Endothelial cell of hepatic sinusoid (primary cell): Measurements from ENCODE around the gene DENND11.

ENCODE experiments used
- in situ Hi-C: cut with HindIII; loops from 2 replicates; pipeline ENCODE4 v1.10.0; 2017; ENCODE audit warnings: low sequenced_read_pairs

DENND11 gene

DNA sequence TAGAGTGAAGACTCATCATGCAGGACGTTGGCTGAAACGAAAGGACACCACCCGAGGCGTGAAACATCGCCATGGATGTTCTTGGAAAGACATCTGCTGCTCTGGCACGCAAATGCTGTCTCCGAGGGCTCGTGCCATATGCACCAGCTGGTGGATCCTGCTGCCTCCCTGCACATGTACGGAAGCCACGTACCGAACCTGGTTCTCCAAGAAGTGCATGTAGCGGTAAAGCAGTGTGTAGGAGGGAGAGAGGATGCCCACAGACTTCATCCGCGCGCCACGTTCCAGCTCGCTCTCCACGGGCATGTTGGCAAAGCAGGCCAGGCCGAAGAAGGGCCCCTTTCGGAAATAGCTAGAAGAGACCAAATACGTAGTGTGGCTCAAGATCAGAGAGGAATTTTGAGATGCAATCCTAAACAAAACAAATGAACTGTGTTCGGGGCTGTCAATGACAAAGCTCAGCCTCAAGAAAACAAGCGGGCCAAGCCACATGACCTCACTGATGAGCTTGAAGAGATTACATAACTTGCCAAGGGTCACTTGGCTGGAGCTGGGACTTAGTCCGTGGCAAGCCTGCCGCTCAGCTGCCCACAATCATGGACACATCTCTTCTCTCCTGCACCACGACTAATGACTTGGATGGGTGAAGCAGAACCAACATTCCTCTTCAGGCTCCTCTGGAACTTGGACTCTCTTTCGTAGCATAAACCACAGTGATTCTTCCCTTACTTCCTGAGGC lies 16.5 kb downstream of the DENND11 start:
- in situ Hi-C loops, result no loop called here

DNA sequence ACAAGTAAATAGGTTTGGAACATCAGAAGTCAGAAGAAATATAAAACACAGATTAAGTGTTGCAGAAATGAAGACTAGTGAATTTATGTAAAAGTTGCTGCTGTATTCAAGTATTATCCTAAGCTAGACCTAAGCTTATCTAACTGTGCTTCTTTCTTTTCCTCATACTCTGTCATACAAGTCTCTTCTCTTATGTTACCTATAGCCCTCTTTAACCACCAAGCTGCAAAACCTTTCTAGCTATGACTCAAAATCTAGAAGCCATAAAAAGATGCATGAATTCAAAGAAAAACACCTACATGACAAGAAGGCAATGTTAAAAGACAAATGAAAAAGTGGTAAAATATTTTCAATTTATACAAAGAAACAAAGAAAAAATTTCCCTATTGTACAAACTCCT lies 23.0 kb downstream of the DENND11 start:
- in situ Hi-C loops, result loop anchor here (5.0 kb wide), 1 partner anchor 48 kb away; no protein-coding TSS in a partner anchor

DNA sequence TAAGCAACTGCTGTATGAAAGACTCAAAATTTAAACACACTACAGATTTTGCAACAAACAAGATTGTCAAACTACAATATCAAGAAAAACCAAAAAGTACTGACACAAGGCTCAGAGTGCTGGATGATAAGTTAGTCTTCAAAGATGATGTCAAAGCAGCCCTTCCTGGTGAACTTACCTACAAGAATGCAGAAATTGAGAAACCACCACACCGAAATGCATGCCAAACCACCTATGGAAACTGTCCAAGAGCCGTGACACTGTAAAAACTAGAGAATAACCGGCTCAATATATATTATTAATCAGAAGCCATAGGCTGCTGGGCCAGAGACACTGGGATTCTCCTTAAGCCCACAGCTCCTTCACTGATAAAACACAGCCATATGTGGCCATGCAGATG lies 25.3 kb downstream of the DENND11 start:
- in situ Hi-C loops, result loop anchor here (5.0 kb wide), 1 partner anchor 51 kb away; no protein-coding TSS in a partner anchor

DNA sequence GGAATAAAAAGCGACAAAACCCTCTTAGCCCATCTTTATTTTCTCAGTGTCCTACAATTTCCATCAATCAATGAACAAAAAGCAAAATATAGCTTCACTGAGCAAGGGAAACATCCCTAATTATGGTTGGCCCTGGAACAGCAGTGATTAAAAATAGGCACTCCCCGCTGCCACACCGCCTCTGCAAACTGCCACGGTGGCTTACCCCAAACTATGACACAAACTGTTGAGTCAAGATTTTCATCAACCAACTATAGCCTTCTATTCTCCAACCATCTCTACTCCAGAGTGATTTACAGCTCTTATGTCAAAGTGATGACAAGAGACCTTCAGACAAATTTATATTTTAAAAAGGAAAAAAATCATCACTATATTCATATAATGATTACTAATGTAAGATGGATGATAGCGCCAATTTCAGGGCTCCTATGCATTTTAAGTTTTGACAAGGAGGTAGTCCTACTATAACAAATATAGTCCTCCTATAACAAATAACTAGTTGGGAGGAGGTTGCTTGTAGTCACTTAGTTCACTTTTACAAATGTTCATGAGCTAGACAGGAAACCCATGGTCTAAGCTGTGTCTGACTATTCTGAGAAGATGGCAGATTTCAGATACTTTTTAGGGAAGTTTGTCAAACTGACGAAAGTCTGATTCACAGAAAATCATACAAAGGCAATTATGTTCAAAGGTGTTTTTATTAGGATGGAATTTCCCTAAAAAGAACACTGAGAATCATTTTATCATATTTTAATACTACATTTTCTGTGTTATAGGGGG lies 26.3 kb downstream of the DENND11 start:
- in situ Hi-C loops, result loop anchor here (5.0 kb wide), 1 partner anchor 52 kb away; no protein-coding TSS in a partner anchor

DNA sequence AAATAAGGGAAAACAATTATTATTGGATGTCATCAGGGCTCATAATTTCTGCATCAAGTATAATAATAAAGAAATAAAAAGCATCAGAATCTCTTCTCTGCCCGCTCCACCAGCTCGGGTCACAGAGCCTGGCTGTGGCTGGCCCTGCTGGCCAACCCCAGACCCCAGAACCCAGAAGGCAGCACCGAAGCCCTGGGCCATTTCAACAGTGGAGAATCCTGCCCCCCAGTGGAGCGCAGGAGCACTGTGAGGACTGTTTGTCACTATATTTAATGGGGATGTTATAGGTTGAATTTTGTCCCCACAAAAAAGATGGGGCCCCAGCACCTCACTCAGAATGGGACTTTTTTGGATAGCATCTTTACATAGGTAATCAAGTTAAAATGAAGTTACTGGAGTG lies 27.3 kb downstream of the DENND11 start:
- in situ Hi-C loops, result loop anchor here (5.0 kb wide), 1 partner anchor 53 kb away; no protein-coding TSS in a partner anchor

DNA sequence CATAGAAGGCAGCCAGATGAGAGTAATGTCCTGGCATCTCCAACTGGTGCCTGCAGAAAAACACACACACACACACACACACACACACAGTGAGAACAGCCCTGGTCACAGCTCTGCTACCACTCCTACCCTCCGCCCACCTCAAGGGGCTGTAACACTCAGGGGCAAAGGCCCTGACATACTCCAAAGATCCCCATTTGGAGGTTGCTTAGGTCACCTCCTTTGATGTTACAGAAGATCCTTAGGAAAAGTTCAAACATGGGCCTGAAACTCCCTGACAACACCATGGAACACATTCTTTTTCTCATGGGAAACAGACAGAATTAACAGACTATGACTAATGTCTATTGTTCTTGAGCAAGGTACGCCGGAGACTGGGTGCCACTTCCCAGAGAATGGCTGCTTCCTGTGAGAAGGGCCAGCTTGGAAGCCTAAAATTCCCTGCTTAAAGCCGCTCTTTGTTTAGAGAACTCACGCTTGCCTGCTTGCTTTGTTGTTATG lies 27.7 kb downstream of the DENND11 start:
- in situ Hi-C loops, result no loop called here

DNA sequence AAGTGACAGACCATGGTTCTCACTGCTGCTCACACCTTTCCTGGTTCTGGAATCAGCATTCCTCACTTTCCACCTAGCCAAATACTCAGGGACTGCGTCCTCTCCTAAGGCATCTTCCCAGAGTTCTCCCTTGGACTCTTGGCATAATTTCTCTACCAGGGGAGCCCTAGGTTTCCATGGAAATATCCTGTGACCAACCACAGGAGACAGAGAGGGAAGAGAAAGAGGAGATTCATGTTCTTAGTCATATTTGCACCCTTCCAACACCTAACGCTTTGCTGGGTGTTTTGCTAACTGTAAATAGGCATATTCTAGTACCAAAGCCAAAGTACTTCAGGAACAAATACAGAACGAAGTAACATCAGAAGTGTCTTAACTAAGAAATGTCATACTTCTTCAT lies 28.6 kb downstream of the DENND11 start:
- in situ Hi-C loops, result no loop called here

DNA sequence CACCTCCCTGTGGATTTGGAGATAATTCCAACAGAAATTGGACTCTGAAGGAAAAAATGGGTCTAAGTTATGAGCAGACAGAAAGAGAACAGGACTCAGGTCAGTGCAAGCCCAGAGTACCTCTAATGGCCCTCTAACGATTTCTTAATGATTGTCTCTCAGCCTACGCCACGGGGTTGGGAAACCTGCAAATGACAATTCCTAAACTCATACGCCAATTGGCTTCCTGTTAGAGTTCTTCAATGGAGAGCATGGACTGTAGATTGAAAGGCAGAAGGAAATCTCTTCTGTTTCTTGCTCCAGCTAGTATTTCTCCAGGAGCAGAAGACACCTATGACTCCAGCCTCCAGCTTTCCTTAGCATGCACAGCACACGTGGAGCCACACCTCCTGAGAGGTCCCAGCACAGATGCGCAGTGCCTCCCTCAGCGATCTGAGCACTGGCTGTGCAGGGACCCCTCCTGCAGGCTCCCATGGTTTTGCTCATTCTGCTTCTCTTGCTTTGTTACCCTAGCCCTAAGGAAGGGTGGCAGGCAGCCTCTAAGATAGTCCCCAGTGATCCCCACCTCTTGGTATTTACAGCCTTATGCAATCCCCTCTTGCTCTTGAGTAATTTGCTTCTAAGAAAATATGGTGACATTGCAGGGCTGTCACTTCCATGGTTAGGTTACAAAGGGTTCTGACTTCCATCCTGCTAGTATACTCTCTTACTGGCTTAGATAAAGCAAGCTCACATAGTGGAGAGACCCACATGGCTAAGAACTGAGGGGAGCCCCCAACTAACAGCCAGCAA lies 30.1 kb downstream of the DENND11 start:
- in situ Hi-C loops, result no loop called here

DNA sequence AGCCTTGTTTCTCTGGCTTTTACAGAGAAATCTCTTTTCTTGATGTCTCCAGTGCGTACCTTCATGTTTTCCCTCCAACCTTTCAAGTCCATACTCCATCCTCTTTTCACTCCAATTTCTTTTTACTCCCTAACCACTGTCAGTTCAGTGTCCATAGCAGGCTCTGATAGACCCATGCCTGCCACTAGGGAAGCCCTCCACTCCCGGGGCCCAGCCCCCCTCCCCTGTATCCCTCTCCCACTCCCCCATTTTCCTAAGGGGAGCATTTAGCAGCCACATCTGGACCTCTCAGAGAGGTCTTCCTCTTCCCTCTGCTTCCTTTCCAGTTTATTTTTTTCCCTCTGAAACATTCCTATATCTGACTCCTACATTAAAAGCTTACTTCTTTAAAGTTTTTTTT lies 33.1 kb downstream of the DENND11 start:
- in situ Hi-C loops, result no loop called here

DNA sequence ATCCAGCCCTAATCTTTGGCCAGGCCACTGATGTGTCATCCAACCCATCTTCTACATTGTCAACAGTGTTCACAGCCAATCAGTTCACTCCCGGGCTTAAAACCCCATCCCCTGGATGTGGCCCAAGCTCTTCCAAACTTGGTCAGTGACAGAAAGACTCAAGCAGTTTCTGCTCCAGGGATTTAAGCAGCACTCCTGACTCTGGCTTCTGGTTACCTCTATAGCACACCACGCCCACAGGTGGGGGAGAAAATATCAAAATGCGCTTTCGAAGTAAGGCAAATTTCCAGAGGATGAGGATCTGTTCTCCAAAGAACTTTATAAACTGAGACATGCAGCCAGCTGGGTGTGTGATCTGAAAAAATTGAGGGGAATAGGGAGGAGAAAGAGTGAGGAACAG lies 35.9 kb downstream of the DENND11 start:
- in situ Hi-C loops, result no loop called here

DNA sequence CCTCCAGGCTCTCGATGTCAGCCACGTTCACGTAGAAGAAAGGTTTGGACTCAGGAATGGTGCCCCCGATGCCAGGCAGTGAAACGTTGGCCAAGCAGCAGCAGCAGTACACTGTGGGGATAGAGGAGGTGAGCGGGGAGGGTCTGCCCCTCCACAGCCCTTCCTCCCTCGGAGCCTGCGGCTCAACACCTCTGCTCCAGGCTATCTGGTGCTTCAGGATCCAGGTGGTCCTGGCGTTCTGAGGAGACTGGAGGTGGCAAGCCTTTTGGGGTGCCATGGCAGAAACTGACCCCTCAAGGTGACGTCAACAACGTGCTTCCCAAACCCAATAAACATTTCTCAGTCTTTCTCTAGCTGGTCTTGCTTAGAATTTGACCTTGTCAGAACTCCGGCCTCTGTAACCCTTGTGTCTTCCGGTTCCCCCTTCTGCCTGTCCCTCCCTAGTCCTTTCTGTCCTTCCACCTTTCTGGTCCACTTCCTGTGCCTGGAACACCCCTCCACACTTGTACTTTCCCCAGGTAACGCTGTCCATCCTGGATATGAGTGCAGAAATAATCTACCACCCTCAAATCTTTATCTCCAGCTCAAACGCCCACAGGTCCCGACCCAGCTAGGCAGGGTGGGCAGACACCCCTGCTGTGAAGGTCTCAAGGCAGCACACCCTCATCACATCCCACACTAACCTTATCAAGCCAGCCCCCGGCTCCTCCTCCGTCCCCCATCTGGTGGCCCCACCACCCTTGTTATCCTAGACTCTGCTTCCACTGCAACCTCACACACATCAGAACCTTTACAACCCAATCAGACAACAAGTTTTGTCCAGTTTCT lies 36.5 kb downstream of the DENND11 start:
- in situ Hi-C loops, result no loop called here

DNA sequence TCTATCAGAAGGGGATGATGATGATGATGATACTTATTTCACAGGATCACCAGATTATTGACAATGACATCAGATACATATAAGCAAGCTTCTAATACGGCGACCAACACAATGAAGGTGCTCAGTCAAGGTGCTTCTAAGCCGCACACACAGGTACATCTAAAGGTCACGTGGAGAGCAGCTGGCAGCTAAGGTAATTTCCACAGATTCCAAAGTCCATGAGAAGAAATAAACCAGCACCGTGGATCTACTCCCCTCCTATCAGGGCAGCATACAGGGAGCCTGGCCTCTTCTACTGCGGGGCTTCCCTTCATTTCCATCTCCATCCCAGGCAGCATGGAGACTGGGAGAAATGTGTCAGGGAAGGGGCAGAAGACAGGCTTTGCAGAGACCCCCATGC lies 37.5 kb downstream of the DENND11 start:
- in situ Hi-C loops, result no loop called here

DNA sequence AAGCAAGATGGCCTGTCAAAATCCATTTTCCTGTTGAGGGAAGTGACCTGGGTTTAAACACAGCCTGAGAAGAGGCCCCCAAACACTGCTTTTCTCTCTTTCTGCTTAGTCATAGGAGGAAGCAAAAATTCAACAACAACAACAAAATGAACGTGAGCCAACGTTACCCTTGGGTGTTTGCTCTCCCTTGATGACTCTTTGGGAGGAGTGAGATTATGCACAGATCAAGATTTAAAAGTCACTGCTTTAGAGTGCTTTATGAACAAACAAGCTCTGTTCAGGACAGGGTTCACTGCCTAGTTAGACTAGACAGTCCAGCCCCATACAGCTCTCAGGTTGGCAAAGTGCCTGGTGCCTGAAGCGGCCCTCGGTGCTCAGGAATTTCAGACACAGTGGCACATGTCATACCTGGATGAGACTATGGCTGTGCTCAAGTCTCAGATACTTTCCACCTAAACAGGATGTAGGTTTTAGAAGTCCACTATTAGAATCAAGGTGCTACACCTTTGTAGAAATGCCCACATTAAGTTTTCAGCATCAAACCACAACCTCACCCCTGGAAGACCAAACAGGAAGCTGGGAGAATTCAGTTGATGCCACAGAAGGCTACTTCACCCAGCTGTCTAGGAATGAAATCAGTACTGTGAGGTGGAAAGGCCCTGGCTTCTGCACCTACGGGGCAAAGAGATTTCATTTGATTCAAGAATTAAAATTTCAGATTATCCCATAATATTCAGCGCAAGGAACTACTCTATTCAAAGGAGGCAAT lies 38.7 kb downstream of the DENND11 start:
- in situ Hi-C loops, result no loop called here

DNA sequence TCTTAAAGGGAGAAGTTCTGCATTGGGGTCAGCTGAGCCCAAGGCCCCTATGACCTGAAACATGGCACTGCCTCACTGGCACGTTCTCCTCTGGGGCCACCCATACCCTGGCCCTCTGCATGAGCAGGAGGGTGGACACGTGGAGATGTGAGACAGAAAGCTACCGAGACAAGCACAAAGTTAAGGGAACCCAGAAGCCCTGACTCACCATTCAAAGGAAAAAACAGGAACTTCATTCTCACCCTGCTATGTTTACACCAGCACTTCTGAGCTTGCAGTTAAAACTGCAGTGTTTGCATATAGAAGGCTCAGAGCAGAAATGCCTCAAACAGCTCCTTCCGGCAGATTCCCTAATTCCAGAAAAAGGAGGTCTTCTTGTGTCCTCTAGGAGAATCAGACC lies 41.7 kb downstream of the DENND11 start:
- in situ Hi-C loops, result no loop called here

DNA sequence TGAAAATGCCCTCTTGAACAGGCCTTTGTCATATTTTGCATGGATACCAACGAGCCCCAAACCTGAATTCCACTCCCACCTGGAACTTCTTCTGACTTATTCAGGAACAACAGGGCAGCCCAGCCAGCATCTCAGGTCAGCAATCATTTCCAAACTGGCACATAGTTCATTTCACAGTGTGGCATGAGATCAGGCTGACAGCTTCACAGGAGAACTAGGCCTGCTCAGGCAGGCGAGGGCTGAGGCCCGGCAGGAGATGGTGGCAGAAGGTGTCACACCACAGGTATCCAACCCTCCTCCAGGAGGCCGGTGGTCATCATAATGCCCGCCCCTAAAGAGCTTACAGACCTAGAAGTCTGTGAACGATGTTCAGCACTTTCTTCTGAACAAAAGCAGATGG lies 42.5 kb downstream of the DENND11 start:
- in situ Hi-C loops, result no loop called here

DNA sequence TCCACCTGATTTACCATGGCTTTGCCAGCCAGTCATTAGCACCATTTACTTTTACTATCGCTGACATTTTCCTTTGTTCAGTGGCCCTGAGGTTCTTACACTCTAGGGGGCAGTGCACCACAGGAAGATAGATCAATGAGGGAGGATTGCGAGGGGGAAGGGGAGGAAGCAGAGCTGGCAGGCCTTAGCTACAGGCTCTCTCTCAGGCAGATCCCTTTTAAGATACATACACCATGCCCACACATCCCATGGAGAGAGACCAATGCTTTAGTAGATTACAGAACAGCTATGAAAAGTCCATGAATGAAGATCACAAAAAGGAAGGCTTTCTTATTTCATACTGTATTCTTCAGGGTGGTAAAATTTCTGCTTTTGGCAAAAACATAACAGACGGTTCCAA lies 47.4 kb downstream of the DENND11 start:
- in situ Hi-C loops, result no loop called here

DNA sequence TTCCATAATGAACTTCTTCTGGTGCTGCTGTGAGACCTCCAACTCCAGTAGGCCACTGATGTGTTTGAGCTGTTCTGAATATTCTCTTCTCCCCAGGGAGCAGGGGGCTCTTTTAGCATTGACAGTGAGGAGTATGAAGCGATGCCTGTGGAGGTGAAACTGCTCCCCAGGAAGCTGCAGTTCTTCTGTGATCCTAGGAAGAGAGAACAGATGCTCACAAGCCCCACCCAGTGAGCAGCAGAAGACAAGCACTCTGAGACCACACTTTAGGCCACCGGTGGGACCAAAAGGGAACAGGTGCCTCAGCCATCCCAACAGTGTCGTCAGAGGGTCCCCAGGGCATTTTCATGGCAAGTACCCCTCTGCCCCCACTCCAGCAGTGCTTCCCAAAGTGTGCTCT lies 49.3 kb downstream of the DENND11 start:
- in situ Hi-C loops, result no loop called here
